GM06990 (cell line): Measurements from ENCODE around the gene ODF4.
"Not testable (repeated sequence)": the region's sequence is repeated elsewhere in the genome, so short reads cannot be mapped to it uniquely, and the experiment has no call there.

Experiments used
- DNase-seq: peaks from one replicate; pipeline ENCODE4 v3.0.0-alpha.2; 2011; ENCODE audit not compliant: insufficient read length; ENCODE audit errors: extremely low read depth
- H3K27me3 ChIP-seq: replicated peaks from 2 replicates; pipeline ENCODE4 v1.6.0; 2011; ENCODE audit warnings: low read length; ENCODE audit not compliant: control insufficient read depth, insufficient read depth
- H3K36me3 ChIP-seq: 2 replicates; pipeline ENCODE4 v1.5.1; 2011; ENCODE audit warnings: low read length; ENCODE audit not compliant: control insufficient read depth, insufficient read depth
- H3K4me3 ChIP-seq: replicated peaks from 2 replicates; pipeline ENCODE4 v1.5.1; 2011; ENCODE audit warnings: low read depth, mild to moderate bottlenecking, control low read depth, low read length
- CTCF ChIP-seq: IDR thresholded peaks from 2 replicates; pipeline ENCODE4 v1.5.1; 2011; ENCODE audit warnings: low read length, control low read depth, mild to moderate bottlenecking, inconsistent platforms; ENCODE audit not compliant: insufficient read depth, poor library complexity, severe bottlenecking

Gene ODF4

GRCh38 chr17:8365143-8365542, 25.5 kb downstream of the ODF4 start:
- no peak for TF ChIP-seq CTCF
- Histone ChIP-seq H3K36me3 (peaks cover 2% of the 10 kb centered on the region; the same call in 1 of the 2 replicates), H3K4me3 (no peak overlapping the region), H3K27me3 (no peaks in the 10 kb centered on the region)
- DNase-seq, result no peak

GRCh38 chr17:8366231-8366630, 26.6 kb downstream of the ODF4 start:
- Histone ChIP-seq H3K36me3 (peaks cover 2% of the 10 kb centered on the region; the same call in 1 of the 2 replicates), H3K4me3 (no peak overlapping the region), H3K27me3 (no peaks in the 10 kb centered on the region)
- DNase-seq, result no peak
- TF ChIP-seq CTCF, result no peak

DNA sequence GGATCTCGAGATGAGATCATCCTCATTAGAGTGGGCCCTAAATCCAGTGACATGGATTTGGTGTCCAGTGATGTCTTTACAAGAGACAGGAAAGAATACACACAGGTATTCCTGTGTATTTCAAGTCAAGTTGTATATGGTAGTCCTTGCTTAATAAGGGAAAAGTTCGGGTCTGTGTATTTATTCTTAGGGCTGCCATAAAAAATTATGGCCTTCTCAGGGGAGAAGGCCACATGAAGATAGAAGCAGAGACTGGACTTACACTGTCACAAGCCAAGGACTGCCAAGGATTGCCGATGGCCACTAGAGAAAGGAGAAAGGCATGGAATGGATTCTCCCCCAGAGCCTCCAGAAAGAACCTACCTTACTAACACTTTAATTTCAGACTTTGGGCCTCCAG, 28.6 kb downstream of the ODF4 start:
- no peak overlapping the region for H3K4me3 ChIP-seq
- TF ChIP-seq CTCF, result no peak
- peaks cover 2% of the 10 kb centered on the region; the same call in 1 of the 2 replicates for H3K36me3 ChIP-seq
- DNase-seq, result no peak
- no peaks in the 10 kb centered on the region for H3K27me3 ChIP-seq

- TF ChIP-seq CTCF, result no peak
- H3K27me3 ChIP-seq, result no peaks in the 10 kb centered on the region
- no peak overlapping the region for H3K4me3 ChIP-seq
- peaks cover 2% of the 10 kb centered on the region; the same call in 1 of the 2 replicates for H3K36me3 ChIP-seq
- no peak for DNase-seq
These were observed 30.3 kb downstream of the ODF4 start for GRCh38 chr17:8369944-8370343.

DNA sequence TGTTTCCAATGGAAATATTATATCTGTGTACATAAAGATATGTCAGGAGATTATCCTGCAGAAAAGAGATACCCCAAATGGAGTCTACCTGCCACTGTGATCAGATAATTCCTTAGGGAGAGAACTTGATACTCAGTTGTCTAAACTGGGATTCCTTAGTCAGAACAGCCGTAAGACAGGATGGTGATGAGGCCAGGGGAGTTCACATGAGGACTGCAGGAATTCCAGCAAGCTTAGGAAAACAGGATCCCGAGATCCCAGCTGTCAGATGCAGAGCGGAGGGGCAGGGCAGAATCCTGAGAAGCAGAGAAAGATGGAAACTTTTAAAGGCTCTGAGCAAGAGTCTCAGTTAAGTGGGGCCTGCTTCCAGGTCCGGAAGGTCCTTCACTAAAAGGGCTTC, 32.1 kb downstream of the ODF4 start:
- no peak for DNase-seq
- TF ChIP-seq CTCF, result no peak

DNA sequence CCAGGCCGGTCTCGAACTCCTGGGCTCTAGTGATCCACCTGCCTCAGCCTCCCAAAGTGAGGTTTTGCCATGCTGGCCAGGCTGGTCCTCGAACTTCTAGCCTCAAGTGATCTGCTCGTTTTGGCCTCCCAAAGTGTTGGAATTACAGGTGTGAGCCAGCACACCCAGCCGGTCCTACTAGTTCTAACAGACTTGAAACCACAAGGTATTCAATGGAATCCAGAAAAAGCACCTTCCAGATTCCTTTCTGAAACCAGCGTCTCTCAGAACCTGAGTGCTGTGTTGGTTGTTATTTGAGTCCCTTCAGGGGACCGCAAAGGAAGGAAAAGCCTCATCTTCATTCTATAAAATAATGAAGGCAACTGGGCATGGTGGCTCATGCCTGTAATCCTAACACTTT, 32.8 kb downstream of the ODF4 start:
- Histone ChIP-seq H3K27me3 (no peaks in the 10 kb centered on the region), H3K36me3 (peaks cover 2% of the 10 kb centered on the region; the same call in 1 of the 2 replicates), H3K4me3 (no peak overlapping the region)
- DNase-seq, result no peak
- TF ChIP-seq CTCF, result no peak

More for the DNA sequence above, 32.1 kb downstream of the ODF4 start:
- H3K36me3 ChIP-seq, result peaks cover 2% of the 10 kb centered on the region; the same call in 1 of the 2 replicates
- no peaks in the 10 kb centered on the region for H3K27me3 ChIP-seq
- no peak overlapping the region for H3K4me3 ChIP-seq

DNA sequence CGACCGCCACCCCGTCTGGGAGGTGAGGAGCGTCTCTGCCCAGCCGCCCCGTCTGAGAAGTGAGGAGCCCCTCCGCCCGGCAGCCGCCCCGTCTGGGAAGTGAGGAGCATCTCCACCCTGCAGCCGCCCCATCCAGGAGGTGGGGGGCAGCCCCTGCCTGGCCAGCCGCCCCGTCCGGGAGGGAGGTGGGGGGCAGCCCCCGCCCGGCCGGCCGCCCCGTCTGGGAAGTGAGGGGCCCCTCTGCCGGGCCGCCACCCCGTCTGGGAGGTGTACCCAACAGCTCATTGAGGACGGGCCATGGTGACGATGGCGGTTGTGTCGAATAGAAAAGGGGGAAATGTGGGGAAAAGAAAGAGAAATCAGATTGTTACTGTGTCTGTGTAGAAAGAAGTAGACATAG, 34.2 kb downstream of the ODF4 start:
- not testable (repeated sequence) for H3K27me3 ChIP-seq, DNase-seq, H3K36me3 ChIP-seq, H3K4me3 ChIP-seq
